HUES6 (cell line): ENCODE results near the gene CFAP100.

Source experiments
- H3K27ac ChIP-seq: 2 replicates; pipeline ENCODE4 v1.7.0; 2013; ENCODE audit warnings: low read depth, mild to moderate bottlenecking, low read length, inconsistent platforms
- H3K27me3 ChIP-seq: 2 replicates; pipeline ENCODE4 v1.6.1; 2013; ENCODE audit warnings: low read length; ENCODE audit not compliant: control insufficient read depth, insufficient read depth
- H3K36me3 ChIP-seq: 2 replicates; pipeline ENCODE4 v1.6.1; 2013; ENCODE audit warnings: low read length; ENCODE audit not compliant: control insufficient read depth, insufficient read depth
- H3K4me1 ChIP-seq: 2 replicates; pipeline ENCODE4 v1.6.1; 2013; ENCODE audit warnings: low read length; ENCODE audit not compliant: control insufficient read depth, insufficient read depth
- H3K4me3 ChIP-seq: 2 replicates; pipeline ENCODE4 v1.5.1; 2013; ENCODE audit warnings: low read depth, low read length
- H3K9ac ChIP-seq: one replicate; pipeline ENCODE4 v1.6.1; 2013; ENCODE audit warnings: mild to moderate bottlenecking, low read length
- H3K9me3 ChIP-seq: 2 replicates; pipeline ENCODE4 v1.6.1; 2013; ENCODE audit warnings: low read depth, low read length; ENCODE audit not compliant: control insufficient read depth, insufficient read depth

The CFAP100 gene

DNA sequence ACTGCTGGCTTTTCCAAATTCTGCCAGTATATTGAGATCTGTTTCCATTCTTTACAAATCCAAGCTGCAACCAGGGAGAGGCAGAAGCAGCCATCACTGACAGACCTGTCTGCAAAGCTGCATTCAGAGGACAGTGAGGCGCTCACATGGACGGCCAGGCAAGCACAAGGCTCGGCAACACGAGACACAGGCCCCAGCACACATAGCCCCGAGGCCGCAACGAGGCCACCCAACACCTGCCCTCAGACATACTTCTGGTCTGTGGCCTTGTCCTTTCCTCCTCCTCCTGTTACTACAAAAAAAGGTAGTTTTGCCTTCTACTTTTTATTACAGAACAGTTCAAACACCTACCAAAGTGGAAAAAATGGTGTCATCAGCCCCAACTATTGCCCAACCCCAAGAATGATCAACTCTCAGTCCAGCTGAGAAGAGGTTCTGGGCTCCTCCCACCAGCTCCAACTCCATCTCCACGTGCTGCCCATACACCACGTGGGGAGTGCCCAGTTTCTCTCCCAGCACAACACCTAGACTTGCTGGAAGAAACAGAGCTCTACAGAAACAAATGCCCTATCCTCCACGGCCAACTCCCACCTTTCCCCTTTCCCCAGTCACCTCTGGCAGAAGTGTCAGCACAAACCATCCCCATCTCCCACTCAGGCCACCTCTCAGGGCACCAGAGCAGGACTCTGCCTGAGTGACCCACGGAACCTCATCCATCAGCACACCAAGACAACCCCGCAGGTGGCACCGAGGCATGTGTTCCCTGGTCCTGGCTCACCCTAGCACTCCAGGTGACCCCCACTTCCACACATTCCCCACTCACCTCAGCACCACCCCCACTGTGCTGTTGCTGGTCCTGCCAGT, 73.6 kb downstream of the CFAP100 start:
- H3K36me3 ChIP-seq: peaks cover 90% of the 10 kb centered on the region

DNA sequence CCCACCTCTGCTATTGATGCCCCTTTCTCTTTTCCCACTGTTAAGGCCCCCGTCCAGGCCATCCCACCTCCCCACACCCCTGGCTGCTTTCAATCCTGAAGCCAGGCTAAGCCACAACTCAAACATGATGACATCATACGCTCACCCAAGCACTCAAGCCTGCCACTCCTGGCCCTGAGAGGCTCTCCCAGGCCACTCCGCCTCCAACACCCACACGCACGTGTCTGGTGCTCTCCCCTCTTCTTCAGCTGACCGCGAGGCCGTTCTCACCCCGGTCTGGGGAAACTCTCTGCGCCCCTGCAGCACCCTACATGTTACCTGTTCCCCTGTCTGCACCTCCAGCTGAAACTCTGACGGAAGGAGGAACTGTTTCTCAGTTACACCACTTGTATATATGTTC, 74.8 kb downstream of the CFAP100 start:
- H3K36me3 ChIP-seq: peaks cover 78% of the 10 kb centered on the region
- no peaks in the 10 kb centered on the region for H3K9me3 ChIP-seq
- H3K9ac ChIP-seq: no peak overlapping the region
- no peak overlapping the region for H3K4me3 ChIP-seq
- peaks cover 21% of the 10 kb centered on the region for H3K4me1 ChIP-seq
- no peaks in the 10 kb centered on the region for H3K27me3 ChIP-seq
- no peak overlapping the region for H3K27ac ChIP-seq

More for the DNA sequence above, 73.6 kb downstream of the CFAP100 start:
- Histone ChIP-seq H3K4me3 (no peak overlapping the region), H3K4me1 (peaks cover 13% of the 10 kb centered on the region), H3K27me3 (no peaks in the 10 kb centered on the region), H3K9ac (no peak overlapping the region), H3K27ac (no peak overlapping the region), H3K9me3 (no peaks in the 10 kb centered on the region)

DNA sequence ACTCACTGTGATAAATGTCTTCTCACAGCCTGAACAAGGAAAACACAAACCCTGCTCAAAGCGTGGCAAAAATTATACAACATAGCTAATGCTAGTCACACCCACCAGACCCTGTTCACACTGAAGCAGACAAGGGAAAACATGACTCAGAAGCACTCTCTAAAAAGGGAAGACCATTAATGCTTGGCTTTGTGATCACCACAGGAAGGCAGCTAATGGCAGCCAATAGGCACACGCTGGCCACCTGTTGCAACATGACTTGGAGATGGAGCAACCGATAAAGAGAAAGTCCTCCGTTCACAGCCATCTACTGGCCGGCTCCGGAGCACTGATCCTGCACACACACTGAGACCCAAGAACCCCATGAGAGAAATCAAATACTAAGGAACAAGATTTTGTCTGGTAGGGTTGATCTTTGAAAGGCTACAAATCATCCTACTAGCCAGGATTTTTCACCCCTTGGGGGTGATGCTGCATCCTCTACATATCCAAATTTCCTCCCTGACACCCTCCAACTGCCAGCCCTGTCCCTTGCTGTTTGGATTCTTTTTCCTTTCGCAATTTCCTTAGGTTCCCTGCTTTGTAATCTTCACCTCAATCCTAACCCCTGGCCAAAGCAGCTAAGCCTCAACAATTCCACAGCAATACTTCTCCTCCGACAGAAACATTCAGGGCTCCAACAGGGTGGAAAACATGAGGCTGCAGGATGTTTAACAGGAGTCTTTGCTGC, 77.7 kb downstream of the CFAP100 start:
- Histone ChIP-seq H3K27ac (no peak overlapping the region), H3K9me3 (no peaks in the 10 kb centered on the region), H3K9ac (no peak overlapping the region), H3K27me3 (no peaks in the 10 kb centered on the region), H3K36me3 (peaks cover 49% of the 10 kb centered on the region), H3K4me3 (peak overlapping the region; percentile 42; the same call in 1 of the 2 replicates), H3K4me1 (peaks cover 30% of the 10 kb centered on the region)

DNA sequence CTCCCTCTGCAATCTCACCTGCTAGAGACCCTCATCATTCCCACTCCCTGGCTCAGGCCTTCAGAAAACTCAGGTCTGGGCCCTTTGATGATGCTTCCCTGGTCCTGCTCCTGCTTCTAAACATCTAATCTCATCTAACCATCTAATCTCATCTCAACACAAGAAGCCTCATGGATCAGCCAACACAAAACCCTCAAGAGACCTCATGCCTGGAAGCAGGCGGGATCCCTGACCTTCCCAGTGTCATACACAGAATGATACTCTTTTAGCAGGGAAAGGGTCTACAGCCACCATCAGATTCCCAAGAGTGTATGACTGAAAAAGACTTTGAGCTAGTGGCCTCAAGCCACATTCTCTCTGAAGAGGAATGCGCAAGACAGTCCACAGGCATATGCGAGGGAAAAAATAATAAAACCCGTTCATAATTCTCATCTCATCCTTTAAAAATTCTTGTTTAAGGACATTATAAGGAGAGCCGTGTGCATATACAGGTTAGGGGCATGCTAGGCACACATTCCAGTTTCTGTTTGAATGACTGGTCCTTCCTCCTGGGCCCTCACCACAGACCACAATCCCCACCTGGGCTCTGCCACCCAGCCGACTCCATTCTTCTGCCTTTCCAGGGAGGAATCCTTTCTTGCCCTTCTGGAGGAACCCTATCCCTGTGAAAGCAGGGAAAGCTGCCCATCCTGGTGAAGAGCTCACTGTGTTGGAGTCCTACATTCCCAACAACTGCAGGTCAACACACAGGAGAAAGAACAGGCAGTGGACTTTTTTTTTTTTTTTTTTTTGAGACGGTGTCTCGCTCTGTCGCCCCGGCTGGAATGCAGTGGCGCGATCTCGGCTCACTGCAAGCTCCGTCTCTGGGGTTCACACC, 78.8 kb downstream of the CFAP100 start:
- no peaks in the 10 kb centered on the region for H3K27me3 ChIP-seq
- H3K9ac ChIP-seq: peak overlapping the region; percentile 12
- H3K27ac ChIP-seq: no peak overlapping the region
- H3K36me3 ChIP-seq: peaks cover 38% of the 10 kb centered on the region
- peak overlapping the region; percentile 42 for H3K4me3 ChIP-seq
- no peaks in the 10 kb centered on the region for H3K9me3 ChIP-seq
- H3K4me1 ChIP-seq: peaks cover 30% of the 10 kb centered on the region

DNA sequence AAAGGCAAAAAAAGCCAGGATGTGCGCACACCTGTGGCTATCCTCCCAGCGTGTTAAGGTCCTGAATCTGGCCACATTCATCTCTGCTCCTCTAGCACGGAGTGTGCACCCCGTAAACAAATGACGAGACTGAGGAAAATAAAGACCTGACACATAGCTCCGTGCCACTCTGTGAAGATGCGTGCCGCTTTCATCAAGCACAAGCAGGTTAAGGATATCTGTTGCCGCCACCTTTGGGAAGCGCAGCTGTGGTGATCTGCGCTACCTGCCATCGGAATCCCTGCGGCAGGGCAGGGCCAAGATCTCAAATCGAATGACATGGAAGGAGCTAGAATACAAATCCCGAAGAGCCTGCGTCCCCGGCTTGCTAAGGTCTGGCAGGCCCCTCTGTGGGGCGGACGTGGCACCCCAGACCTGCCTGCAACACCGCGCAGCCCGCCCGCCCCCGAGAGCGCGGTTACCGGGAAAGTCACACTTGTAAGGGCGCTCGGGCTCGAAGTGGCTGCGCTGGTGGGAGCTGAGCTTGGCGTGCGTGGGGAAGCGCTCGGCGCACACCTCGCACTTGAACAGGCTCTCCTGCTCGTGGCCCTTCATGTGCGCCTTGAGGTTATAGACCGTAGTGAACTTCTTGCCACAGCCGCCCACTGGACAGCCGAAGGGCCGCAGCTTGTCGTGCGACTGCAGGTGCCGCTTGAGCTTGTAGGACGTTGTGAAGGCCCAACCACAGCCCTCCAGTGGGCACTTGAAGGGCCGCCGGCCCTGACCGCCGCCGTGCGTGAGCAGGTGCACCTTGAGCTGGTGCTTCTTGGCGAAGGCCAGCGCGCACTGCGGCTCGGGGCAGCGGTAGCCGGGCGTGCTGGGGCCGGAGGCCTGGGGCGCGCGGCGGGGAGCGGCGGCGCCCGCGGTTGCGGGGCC, 80.0 kb downstream of the CFAP100 start:
- Histone ChIP-seq H3K27ac (no peak overlapping the region), H3K4me1 (peaks cover 30% of the 10 kb centered on the region), H3K9ac (peak overlapping the region; percentile 82), H3K27me3 (no peaks in the 10 kb centered on the region), H3K4me3 (peak overlapping the region; percentile 93), H3K36me3 (peaks cover 26% of the 10 kb centered on the region), H3K9me3 (no peaks in the 10 kb centered on the region)

DNA sequence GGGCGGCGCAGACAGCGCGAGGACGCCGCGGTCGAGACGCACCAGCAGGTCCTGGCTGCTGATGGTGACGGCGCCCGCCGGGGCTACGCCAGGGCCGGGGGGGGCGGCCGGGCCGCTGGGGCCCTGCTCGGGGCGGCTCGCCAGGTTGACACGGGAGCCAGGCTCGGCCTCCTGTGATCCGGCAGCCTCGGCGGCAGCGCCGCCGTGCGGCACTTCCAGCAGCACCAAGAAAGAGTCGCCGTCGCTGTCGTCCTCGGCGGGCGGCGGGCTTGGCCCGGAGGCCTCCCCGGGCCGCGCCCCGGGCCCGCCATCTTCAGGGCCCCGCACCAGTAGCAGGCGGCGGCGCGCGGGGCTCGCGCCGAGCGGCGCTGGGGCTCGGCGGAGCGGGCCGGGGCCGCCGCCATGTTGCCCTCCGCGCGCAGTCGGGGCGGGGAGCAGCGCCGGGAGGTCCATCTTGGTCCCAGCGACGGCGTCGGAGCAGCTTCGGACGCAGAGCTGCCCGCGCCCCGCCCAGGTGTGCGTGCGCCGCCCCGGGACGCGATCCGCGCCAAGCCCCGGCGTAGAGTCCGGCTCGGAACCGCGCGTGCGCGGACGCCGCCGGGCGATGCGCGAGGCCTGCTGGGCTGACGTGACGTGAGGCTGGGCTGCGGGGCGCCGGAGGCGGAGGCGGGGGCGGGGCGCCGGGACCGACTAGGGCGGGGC, 80.9 kb downstream of the CFAP100 start, which contains the start of gene ZXDC:
Gene ZXDC (minus strand): TSS at position 479 of the 702 bp plus-strand sequence. CDS start 26 bp downstream, at position 453.
- Histone ChIP-seq H3K9me3 (no peaks in the 10 kb centered on the region), H3K27ac (peak within 1 kb of the TSS; percentile 67), H3K4me3 (peak within 1 kb of the TSS; percentile 93), H3K9ac (peak within 1 kb of the TSS; percentile 82), H3K27me3 (no peaks in the 10 kb centered on the region), H3K4me1 (peaks cover 30% of the 10 kb centered on the region), H3K36me3 (peaks cover 18% of the 10 kb centered on the region)

DNA sequence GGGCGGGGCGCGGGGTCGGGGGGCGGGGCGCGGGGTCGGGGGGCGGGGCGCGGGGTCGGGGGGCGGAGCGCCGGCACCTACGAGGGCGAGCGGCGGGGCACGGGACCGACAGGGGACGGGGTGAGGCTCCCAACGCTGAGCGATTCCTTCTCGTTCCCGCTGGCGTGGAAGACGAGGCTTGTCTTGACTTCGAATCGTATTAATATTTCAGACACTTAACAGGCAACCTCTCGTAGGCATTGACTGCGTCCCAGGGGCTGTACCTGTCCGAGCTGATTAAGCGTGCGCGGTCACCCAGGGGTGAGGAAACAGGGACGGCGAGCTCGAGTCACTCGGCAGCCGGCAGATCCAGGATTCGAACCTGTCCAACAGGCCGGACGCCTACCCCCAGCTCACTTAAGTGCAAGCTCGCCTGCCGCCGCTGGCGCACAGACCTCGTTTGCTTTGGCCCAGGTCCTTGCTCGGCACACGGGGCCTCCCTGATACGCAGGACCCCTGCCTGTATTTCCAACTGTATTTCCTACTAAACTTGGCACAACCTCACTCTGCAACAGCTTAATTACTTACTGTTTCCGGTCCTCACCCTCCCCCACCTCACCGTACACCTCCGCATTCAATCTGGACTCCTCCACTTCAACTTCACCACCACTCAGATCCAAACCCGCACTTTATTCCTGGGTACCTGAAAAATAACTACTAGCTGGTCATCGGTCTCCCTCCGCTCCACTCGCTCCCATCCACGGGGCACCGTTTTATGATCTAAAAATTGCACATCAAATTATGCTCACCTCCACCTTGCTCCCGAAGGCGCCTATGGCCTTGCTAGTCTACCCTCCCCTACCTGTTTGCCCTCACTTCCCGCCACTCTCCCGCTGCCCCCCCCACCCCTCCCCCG, 81.7 kb downstream of the CFAP100 start:
- Histone ChIP-seq H3K9ac (peak overlapping the region; percentile 71), H3K4me1 (peaks cover 30% of the 10 kb centered on the region), H3K4me3 (peak overlapping the region; percentile 68), H3K27ac (peak overlapping the region; percentile 67), H3K9me3 (no peaks in the 10 kb centered on the region), H3K36me3 (peaks cover 9% of the 10 kb centered on the region), H3K27me3 (no peaks in the 10 kb centered on the region)

DNA sequence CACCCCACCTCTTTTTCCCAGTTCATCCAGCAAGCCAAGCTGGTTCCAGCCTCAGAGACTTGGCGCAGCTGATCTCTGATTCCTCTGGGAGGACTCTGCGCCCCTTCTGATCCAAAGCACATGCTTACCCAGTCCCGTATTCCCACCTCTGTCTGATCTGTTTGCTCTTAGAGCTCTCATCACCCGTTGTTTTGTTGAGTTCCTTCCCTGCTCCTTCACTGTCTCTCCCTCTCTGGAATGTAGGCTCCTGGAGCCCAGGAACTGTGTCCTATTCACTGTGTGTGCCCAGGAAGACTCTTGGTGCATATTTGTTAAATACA, 82.3 kb downstream of the CFAP100 start:
- Histone ChIP-seq H3K9me3 (no peaks in the 10 kb centered on the region), H3K27me3 (no peaks in the 10 kb centered on the region), H3K36me3 (peaks cover 3% of the 10 kb centered on the region), H3K4me3 (no peak overlapping the region), H3K27ac (no peak overlapping the region), H3K9ac (no peak overlapping the region), H3K4me1 (peaks cover 29% of the 10 kb centered on the region)

DNA sequence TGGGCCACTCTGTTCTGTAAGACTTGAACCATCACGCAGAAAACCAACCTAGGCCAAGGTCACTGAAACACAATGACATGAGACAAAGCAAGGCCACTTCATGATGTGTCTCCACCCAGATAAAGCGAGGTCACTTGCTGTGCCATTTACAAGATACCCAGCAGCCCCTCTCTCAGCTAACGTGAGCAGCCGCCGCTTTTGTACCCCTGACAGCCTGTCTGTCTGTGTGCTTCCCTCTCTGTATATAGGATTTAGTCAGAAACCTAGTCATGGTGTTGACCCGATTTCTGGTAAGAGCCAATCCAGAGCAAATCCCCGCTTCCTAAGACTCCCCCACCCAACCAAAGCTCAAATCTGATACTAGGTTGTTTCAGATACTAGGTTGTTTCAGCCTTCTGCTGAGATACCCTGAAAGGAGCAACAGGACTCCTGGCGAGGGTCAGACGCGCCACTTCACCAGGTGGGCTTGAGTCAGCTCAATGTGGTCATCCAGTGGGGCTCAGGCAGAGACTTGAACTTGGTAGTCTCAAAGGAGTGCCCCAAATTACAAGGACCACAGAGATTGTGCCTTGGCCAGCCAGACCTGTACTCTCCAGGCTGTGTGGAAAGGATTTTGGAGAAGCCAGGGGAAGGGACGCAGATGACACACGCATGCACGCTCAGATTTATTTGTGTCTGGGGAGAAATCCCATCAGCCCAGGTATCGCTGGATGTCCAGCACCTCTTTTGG, 84.0 kb downstream of the CFAP100 start:
- no peak overlapping the region for H3K9ac ChIP-seq
- H3K27ac ChIP-seq: no peak overlapping the region
- no peaks in the 10 kb centered on the region for H3K9me3 ChIP-seq
- H3K4me3 ChIP-seq: no peak overlapping the region
- peaks cover 12% of the 10 kb centered on the region for H3K4me1 ChIP-seq
- H3K27me3 ChIP-seq: no peaks in the 10 kb centered on the region
- H3K36me3 ChIP-seq: no peaks in the 10 kb centered on the region
